ENCODE data around the gene SEMA6B.

SEMA6B gene

GRCh38 chr19:4586245-4586644 is 26.8 kb upstream of the SEMA6B start:
- Histone ChIP-seq H3K9me3 (ENCODE audit: control insufficient read depth, insufficient read depth, low read depth, low read length) (no peaks in the 10 kb centered on the region), H3K4me3 (ENCODE audit: low read depth, low read length) (no peak overlapping the region), H3K27ac (ENCODE audit: extremely low read depth, low read depth, low read length) (no peak overlapping the region), H3K36me3 (ENCODE audit: control insufficient read depth in 2 of 2, insufficient read depth in 1 of 2, low read length in 2 of 2) (no peaks in the 10 kb centered on the region), H3K4me1 (ENCODE audit: control insufficient read depth, insufficient read depth, low read length) (no peaks in the 10 kb centered on the region)
- POLR2A ChIA-PET = no interaction called here
- CTCF ChIA-PET = interaction anchor here (0.6 to 4.3 kb wide), 6 partner anchors 10 to 50 kb away, joined by 3 to 20 read pairs (median 6); no protein-coding TSS in a partner anchor
- TF ChIP-seq ZNF157 (tag by site-specific recombination; IDR thresholded peaks at IDR 0.05) (no peak), ZNF843 (tag by site-specific recombination; IDR thresholded peaks at IDR 0.05) (no peak), PRDM2 (tag by site-specific recombination; IDR thresholded peaks at IDR 0.05; ENCODE audit: borderline replicate concordance) (no peak), ZNF19 (tag by site-specific recombination; IDR thresholded peaks at IDR 0.05; ENCODE audit: low read depth) (no peak), ZNF596 (tag by site-specific recombination; IDR thresholded peaks at IDR 0.05) (no peak), ATF2 (tag by site-specific recombination; IDR thresholded peaks at IDR 0.05; ENCODE audit: low read depth) (no peak), ZNF692 (tag by site-specific recombination; IDR thresholded peaks at IDR 0.05) (no peak), HOXC10 (CRISPR knock-in tag; IDR thresholded peaks at IDR 0.05) (no peak), GLIS2 (tag by site-specific recombination; IDR thresholded peaks at IDR 0.05) (no peak), ZNF785 (tag by site-specific recombination; IDR thresholded peaks at IDR 0.05) (no peak), WT1 (tag by site-specific recombination; IDR thresholded peaks at IDR 0.05) (no peak), KLF1 (tag by site-specific recombination; IDR thresholded peaks at IDR 0.05) (no peak), ZNF350 (tag by site-specific recombination; IDR thresholded peaks at IDR 0.05) (no peak), ZNF768 (tag by site-specific recombination; IDR thresholded peaks at IDR 0.05) (no peak), ZNF701 (tag by site-specific recombination; IDR thresholded peaks at IDR 0.05) (no peak)
- TF ChIP-seq, protein P1, sequence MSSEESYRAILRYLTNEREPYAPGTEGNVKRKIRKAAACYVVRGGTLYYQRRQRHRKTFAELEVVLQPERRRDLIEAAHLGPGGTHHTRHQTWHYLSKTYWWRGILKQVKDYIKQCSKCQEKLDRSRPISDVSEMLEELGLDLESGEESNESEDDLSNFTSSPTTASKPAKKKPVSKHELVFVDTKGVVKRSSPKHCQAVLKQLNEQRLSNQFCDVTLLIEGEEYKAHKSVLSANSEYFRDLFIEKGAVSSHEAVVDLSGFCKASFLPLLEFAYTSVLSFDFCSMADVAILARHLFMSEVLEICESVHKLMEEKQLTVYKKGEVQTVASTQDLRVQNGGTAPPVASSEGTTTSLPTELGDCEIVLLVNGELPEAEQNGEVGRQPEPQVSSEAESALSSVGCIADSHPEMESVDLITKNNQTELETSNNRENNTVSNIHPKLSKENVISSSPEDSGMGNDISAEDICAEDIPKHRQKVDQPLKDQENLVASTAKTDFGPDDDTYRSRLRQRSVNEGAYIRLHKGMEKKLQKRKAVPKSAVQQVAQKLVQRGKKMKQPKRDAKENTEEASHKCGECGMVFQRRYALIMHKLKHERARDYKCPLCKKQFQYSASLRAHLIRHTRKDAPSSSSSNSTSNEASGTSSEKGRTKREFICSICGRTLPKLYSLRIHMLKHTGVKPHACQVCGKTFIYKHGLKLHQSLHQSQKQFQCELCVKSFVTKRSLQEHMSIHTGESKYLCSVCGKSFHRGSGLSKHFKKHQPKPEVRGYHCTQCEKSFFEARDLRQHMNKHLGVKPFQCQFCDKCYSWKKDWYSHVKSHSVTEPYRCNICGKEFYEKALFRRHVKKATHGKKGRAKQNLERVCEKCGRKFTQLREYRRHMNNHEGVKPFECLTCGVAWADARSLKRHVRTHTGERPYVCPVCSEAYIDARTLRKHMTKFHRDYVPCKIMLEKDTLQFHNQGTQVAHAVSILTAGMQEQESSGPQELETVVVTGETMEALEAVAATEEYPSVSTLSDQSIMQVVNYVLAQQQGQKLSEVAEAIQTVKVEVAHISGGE (tag by site-specific recombination; conservative IDR thresholded peaks at IDR 0.05; ENCODE audit: low read depth) = no peak

Measured in HEK293 (cell line).